CD4-positive, alpha-beta T cell treated with Interleukin-15 for 4 hours (primary cell): ENCODE measurements around the gene UQCRC2.
A peak's percentile ranks its signal among the peaks of the same experiment; 100 is the strongest.
"Not testable (repeated sequence)": the region's sequence is repeated elsewhere in the genome, so short reads cannot be mapped to it uniquely, and the experiment has no call there.

ENCODE experiments used
- DNase-seq: peaks from one replicate; pipeline ENCODE4 v3.0.0-alpha.2; 2020; ENCODE audit warnings: low spot score

Gene UQCRC2

GRCh38 chr16:21982108-21982507 lies 28.9 kb downstream of the UQCRC2 start:
- DNase-seq = no peak

- no peak for DNase-seq
These were observed 30.9 kb downstream of the UQCRC2 start for GRCh38 chr16:21984062-21984461.

GRCh38 chr16:21985524-21985923 lies 32.4 kb downstream of the UQCRC2 start:
- no peak for DNase-seq

GRCh38 chr16:21986692-21987246 lies 33.6 kb downstream of the UQCRC2 start:
- no peak for DNase-seq

- DNase-seq = no peak
These were observed 34.3 kb downstream of the UQCRC2 start for GRCh38 chr16:21987498-21987897.

GRCh38 chr16:21989133-21989532 lies 36.0 kb downstream of the UQCRC2 start:
- no peak for DNase-seq

GRCh38 chr16:21989751-21990150 lies 36.6 kb downstream of the UQCRC2 start:
- DNase-seq = no peak

- no peak for DNase-seq
These were observed 37.3 kb downstream of the UQCRC2 start for GRCh38 chr16:21990381-21990944.

GRCh38 chr16:21991621-21992020 lies 38.5 kb downstream of the UQCRC2 start:
- no peak for DNase-seq

GRCh38 chr16:21994856-21995465 lies 41.8 kb downstream of the UQCRC2 start:
- DNase-seq = no peak

- no peak for DNase-seq
These were observed 43.9 kb downstream of the UQCRC2 start for GRCh38 chr16:21996923-21997696.

- no peak for DNase-seq
These were observed 44.7 kb downstream of the UQCRC2 start for GRCh38 chr16:21997697-21998480.

GRCh38 chr16:22001591-22001990 lies 48.4 kb downstream of the UQCRC2 start:
- DNase-seq = no peak

GRCh38 chr16:22002047-22002446 lies 48.9 kb downstream of the UQCRC2 start:
- DNase-seq = not testable (repeated sequence)

GRCh38 chr16:22003195-22003594 lies 50.0 kb downstream of the UQCRC2 start:
- no peak for DNase-seq

GRCh38 chr16:22004341-22004740 lies 51.2 kb downstream of the UQCRC2 start:
- DNase-seq = no peak

GRCh38 chr16:22005746-22006145 lies 52.6 kb downstream of the UQCRC2 start:
- DNase-seq = no peak

- no peak for DNase-seq
These were observed 53.5 kb downstream of the UQCRC2 start for GRCh38 chr16:22006636-22007035.

GRCh38 chr16:22007159-22007508 lies 54.0 kb downstream of the UQCRC2 start:
- no peak for DNase-seq

- DNase-seq = peak; percentile 54
These were observed 54.5 kb downstream of the UQCRC2 start, which contains the start of gene MOSMO for GRCh38 chr16:22007509-22008214. MOSMO (plus strand) TSS chr16:22008111; CDS start chr16:22008302, 191 bp downstream.

GRCh38 chr16:22008215-22009059 lies 55.3 kb downstream of the UQCRC2 start:
- DNase-seq = no peak
